HepG2 (cell line): ENCODE results near the gene LAX1. TPM values are rescaled to one million over a fixed set of nuclear protein-coding genes. Genes with fewer than 3 reads are reported as not detected.

Experiments used
- ELF3 ChIP-seq: IDR thresholded peaks from 2 replicates; pipeline ENCODE4 v1.6.1; 2016; ENCODE audit warnings: missing genetic modification reagents, missing compliant biosample characterization
- FOXK2 ChIP-seq: fragments of 450-650 bp; IDR thresholded peaks from 2 replicates; pipeline ENCODE4 v1.6.1; 2016
- GATAD2A ChIP-seq: IDR thresholded peaks from 2 replicates; pipeline ENCODE4 v1.6.1; 2016
- KLF6 ChIP-seq: IDR thresholded peaks from 2 replicates; pipeline ENCODE4 v1.8.0; 2016; ENCODE audit warnings: missing biosample characterization, missing genetic modification reagents
- KLF9 ChIP-seq: IDR thresholded peaks from 2 replicates; pipeline ENCODE4 v1.6.1; 2016; ENCODE audit warnings: low read depth
- MAFF ChIP-seq: IDR thresholded peaks from 2 replicates; pipeline ENCODE4 v1.6.1; 2011; ENCODE audit warnings: low read depth, low read length, improper control_type of control experiment
- PPARG ChIP-seq: conservative IDR thresholded peaks from 2 replicates; pipeline ENCODE4 v1.6.1; 2016; ENCODE audit warnings: missing biosample characterization, missing genetic modification reagents
- RFX3 ChIP-seq: IDR thresholded peaks from 2 replicates; pipeline ENCODE4 v1.6.1; 2016; ENCODE audit warnings: missing biosample characterization, missing genetic modification reagents
- SRSF4 ChIP-seq: fragments of 200-400 bp; formaldehyde crosslinking; IDR thresholded peaks from one replicate; pipeline ENCODE4 v1.6.1; 2018; ENCODE audit warnings: mild to moderate bottlenecking, low read depth, low read length, moderate library complexity; ENCODE audit not compliant: poor library complexity, severe bottlenecking
- WIZ ChIP-seq: sonication (generic); formaldehyde crosslinking; IDR thresholded peaks from 2 replicates; pipeline ENCODE4 v1.5.1; 2020; ENCODE audit warnings: mild to moderate bottlenecking, missing genetic modification reagents
- ZNF30 ChIP-seq: sonication (generic); formaldehyde crosslinking; IDR thresholded peaks from 2 replicates; pipeline ENCODE4 v1.5.0; 2020; ENCODE audit warnings: mild to moderate bottlenecking, missing genetic modification reagents
- ZNF484 ChIP-seq: sonication (generic); formaldehyde crosslinking; IDR thresholded peaks from 2 replicates; pipeline ENCODE4 v1.5.1; 2020; ENCODE audit warnings: mild to moderate bottlenecking, low read depth, missing genetic modification reagents, borderline replicate concordance
- ZNF598 ChIP-seq: sonication (generic); formaldehyde crosslinking; IDR thresholded peaks from 2 replicates; pipeline ENCODE4 v1.5.1; 2020; ENCODE audit warnings: mild to moderate bottlenecking, missing genetic modification reagents, borderline replicate concordance
- ZNF792 ChIP-seq: IDR thresholded peaks from 2 replicates; pipeline ENCODE4 v1.6.1; 2016
- ZNF879 ChIP-seq: sonication (generic); formaldehyde crosslinking; IDR thresholded peaks from 2 replicates; pipeline ENCODE4 v1.8.1; 2023; ENCODE audit warnings: missing genetic modification reagents
- polyA plus RNA-seq, 8 experiments: library from polyadenylated mRNA; depleted of rRNA in 3 of 8; stranded (reverse) in 7 of 8; unstranded in 1 of 8; fragments of >200 nt; fragmentation: Illumina TruSeq in 4 of 8; extraction: Trizol in 4 of 8; gene quantifications; 2 replicates each; pipeline versions ENCODE4 v1.2.1 to v1.2.3, GENCODE V29; 2011 to 2016; ENCODE audit warnings: low read depth in 4 of 8, missing spikeins in 1 of 8, mixed read lengths in 1 of 8; ENCODE audit not compliant: insufficient read depth in 1 of 8
- total RNA-seq, 5 experiments: library from RNA; depleted of rRNA; stranded (reverse); fragments of >200 nt; fragmentation: Illumina TruSeq; extraction: Trizol; gene quantifications; 2 replicates each; pipeline ENCODE4 v1.2.3, GENCODE V29; 2016; ENCODE audit warnings: low read depth in 1 of 5
- TF ChIP-seq, protein P1 (sequence below): sonication (generic); formaldehyde crosslinking; IDR thresholded peaks from 2 replicates; pipeline ENCODE4 v1.4.0; 2020; ENCODE audit warnings: missing genetic modification reagents, borderline replicate concordance
- TF ChIP-seq, protein P2 (sequence below): sonication (generic); formaldehyde crosslinking; IDR thresholded peaks from 2 replicates; pipeline ENCODE4 v1.5.0; 2020; ENCODE audit warnings: missing genetic modification reagents
- TF ChIP-seq, protein P3 (sequence below), 2 experiments: sonication (generic) in 1 of 2; formaldehyde crosslinking in 1 of 2; IDR thresholded peaks; 2 replicates each; pipeline versions ENCODE4 v1.4.0 to v1.6.1; 2016 to 2020; ENCODE audit warnings: borderline replicate concordance in 1 of 2, low read depth in 1 of 2, mild to moderate bottlenecking in 1 of 2, missing genetic modification reagents in 1 of 2
- TF ChIP-seq, protein P4 (sequence below): sonication (generic); formaldehyde crosslinking; IDR thresholded peaks from 2 replicates; pipeline ENCODE4 v1.4.0; 2020; ENCODE audit warnings: missing genetic modification reagents; ENCODE audit errors: not compliant biosample characterization

Gene LAX1
- total and polyA plus RNA-seq, 2 of the 13 experiments (the other 11 are each of a cell fraction or from before 2014, with no cell fraction given), result not detected

DNA sequence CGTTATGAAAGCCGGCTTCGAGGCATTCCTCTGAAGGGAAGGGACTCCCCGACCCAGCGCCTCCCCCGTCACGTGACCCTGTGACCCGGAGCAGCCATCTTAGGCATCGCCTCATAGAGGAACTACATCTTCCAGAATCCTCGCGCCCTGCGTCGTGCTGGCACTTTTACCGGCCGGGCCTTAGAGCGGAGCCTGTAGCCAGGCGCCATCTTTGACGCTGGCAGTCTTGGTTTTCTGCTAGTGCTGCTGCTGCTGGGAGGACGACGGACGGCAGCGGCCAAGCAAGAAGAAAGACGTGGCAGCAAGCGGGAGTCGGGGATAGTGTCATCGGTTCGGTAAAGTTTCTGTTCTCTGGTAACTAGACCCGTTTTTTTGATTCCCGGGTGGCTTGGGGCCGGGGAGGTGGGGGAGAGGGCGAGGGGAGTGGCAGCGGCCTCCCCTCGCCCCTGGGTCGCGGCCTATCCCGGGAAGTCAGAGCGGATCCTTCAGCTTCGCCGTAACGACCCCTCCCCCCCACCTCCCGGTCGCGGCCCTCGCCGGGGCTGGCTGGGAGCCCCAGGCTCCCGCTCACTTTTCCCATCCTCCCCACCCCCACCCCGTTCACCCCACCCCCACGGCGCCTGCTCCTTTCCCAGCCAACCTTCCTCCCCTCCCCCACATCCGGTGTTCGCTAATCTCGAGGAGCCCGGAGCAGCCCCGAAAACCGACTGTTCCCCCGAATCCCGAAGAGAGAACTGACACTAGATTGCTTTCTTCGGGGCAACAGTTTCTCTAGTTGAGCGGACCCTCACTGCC lies 30.7 kb downstream of the LAX1 start, which contains the start of the genes ZBED6 and ZC3H11A (continued):
- TF ChIP-seq, protein P1, sequence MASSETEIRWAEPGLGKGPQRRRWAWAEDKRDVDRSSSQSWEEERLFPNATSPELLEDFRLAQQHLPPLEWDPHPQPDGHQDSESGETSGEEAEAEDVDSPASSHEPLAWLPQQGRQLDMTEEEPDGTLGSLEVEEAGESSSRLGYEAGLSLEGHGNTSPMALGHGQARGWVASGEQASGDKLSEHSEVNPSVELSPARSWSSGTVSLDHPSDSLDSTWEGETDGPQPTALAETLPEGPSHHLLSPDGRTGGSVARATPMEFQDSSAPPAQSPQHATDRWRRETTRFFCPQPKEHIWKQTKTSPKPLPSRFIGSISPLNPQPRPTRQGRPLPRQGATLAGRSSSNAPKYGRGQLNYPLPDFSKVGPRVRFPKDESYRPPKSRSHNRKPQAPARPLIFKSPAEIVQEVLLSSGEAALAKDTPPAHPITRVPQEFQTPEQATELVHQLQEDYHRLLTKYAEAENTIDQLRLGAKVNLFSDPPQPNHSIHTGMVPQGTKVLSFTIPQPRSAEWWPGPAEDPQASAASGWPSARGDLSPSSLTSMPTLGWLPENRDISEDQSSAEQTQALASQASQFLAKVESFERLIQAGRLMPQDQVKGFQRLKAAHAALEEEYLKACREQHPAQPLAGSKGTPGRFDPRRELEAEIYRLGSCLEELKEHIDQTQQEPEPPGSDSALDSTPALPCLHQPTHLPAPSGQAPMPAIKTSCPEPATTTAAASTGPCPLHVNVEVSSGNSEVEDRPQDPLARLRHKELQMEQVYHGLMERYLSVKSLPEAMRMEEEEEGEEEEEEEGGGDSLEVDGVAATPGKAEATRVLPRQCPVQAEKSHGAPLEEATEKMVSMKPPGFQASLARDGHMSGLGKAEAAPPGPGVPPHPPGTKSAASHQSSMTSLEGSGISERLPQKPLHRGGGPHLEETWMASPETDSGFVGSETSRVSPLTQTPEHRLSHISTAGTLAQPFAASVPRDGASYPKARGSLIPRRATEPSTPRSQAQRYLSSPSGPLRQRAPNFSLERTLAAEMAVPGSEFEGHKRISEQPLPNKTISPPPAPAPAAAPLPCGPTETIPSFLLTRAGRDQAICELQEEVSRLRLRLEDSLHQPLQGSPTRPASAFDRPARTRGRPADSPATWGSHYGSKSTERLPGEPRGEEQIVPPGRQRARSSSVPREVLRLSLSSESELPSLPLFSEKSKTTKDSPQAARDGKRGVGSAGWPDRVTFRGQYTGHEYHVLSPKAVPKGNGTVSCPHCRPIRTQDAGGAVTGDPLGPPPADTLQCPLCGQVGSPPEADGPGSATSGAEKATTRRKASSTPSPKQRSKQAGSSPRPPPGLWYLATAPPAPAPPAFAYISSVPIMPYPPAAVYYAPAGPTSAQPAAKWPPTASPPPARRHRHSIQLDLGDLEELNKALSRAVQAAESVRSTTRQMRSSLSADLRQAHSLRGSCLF, result no peak
- TF ChIP-seq ZNF792 (CRISPR knock-in tag), result peak; percentile 76
- TF ChIP-seq KLF9 (CRISPR knock-in tag), result 0 out of 2 replicates have a peak, but pooled peaks have one; percentile 53
- peak; percentile 82 for TF ChIP-seq GATAD2A (CRISPR knock-in tag)
- TF ChIP-seq, protein P2, sequence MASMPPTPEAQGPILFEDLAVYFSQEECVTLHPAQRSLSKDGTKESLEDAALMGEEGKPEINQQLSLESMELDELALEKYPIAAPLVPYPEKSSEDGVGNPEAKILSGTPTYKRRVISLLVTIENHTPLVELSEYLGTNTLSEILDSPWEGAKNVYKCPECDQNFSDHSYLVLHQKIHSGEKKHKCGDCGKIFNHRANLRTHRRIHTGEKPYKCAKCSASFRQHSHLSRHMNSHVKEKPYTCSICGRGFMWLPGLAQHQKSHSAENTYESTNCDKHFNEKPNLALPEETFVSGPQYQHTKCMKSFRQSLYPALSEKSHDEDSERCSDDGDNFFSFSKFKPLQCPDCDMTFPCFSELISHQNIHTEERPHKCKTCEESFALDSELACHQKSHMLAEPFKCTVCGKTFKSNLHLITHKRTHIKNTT (CRISPR knock-in tag), result no peak
- TF ChIP-seq KLF6 (CRISPR knock-in tag), result peak; percentile 89
- TF ChIP-seq PPARG (CRISPR knock-in tag), result peak; percentile 21; the same call in 1 of the 2 replicates
- no peak for TF ChIP-seq WIZ (CRISPR knock-in tag)
- no peak for TF ChIP-seq ZNF30 (CRISPR knock-in tag)
- TF ChIP-seq ZNF598 (CRISPR knock-in tag), result no peak
- TF ChIP-seq, protein P3, sequence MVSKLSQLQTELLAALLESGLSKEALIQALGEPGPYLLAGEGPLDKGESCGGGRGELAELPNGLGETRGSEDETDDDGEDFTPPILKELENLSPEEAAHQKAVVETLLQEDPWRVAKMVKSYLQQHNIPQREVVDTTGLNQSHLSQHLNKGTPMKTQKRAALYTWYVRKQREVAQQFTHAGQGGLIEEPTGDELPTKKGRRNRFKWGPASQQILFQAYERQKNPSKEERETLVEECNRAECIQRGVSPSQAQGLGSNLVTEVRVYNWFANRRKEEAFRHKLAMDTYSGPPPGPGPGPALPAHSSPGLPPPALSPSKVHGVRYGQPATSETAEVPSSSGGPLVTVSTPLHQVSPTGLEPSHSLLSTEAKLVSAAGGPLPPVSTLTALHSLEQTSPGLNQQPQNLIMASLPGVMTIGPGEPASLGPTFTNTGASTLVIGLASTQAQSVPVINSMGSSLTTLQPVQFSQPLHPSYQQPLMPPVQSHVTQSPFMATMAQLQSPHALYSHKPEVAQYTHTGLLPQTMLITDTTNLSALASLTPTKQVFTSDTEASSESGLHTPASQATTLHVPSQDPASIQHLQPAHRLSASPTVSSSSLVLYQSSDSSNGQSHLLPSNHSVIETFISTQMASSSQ (IDR thresholded peaks at IDR 0.05; ENCODE audit: low read depth), result no peak
- TF ChIP-seq, protein P3 (CRISPR knock-in tag; IDR thresholded peaks at IDR 0.05; ENCODE audit: borderline replicate concordance), result peak; percentile 20; the same call in 1 of the 2 replicates
- no peak for TF ChIP-seq SRSF4
- TF ChIP-seq ZNF879 (CRISPR knock-in tag), result no peak
- peak; percentile 22; the same call in 1 of the 2 replicates for TF ChIP-seq MAFF
- 0 out of 2 replicates have a peak, but pooled peaks have one; percentile 22 for TF ChIP-seq FOXK2
- TF ChIP-seq, protein P4, sequence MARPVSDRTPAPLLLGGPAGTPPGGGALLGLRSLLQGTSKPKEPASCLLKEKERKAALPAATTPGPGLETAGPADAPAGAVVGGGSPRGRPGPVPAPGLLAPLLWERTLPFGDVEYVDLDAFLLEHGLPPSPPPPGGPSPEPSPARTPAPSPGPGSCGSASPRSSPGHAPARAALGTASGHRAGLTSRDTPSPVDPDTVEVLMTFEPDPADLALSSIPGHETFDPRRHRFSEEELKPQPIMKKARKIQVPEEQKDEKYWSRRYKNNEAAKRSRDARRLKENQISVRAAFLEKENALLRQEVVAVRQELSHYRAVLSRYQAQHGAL (CRISPR knock-in tag), result no peak
- peak; percentile 68; the same call in 1 of the 2 replicates for TF ChIP-seq ELF3 (CRISPR knock-in tag)
- TF ChIP-seq ZNF484 (CRISPR knock-in tag), result no peak
- TF ChIP-seq RFX3 (CRISPR knock-in tag), result no peak
